PFSK-1 (cell line): Measurements from ENCODE around the gene RBKS.

Source experiments
- POLR2AphosphoS5 ChIP-seq: IDR thresholded peaks from 2 replicates; pipeline ENCODE4 v1.6.1; 2012; ENCODE audit warnings: low read depth, mild to moderate bottlenecking, control low read depth, low read length, moderate library complexity
- REST ChIP-seq, 2 experiments: IDR thresholded peaks; 2 replicates each; pipeline versions ENCODE4 v1.6.1 to v1.8.0; 2011 to 2012; ENCODE audit warnings: low read depth in 2 of 2, low read length in 2 of 2, control low read depth in 1 of 2, inconsistent platforms in 1 of 2, mild to moderate bottlenecking in 1 of 2, moderate library complexity in 1 of 2; ENCODE audit not compliant: insufficient read depth in 1 of 2
- SIN3A ChIP-seq: IDR thresholded peaks from 2 replicates; pipeline ENCODE4 v1.6.1; 2012; ENCODE audit warnings: mild to moderate bottlenecking, low read length, moderate library complexity, borderline replicate concordance; ENCODE audit not compliant: insufficient read depth

GRCh38 chr2:27742571-27742970 is 147.6 kb downstream of the RBKS start:
- TF ChIP-seq SIN3A (no peak), REST (IDR thresholded peaks at IDR 0.05; ENCODE audit: insufficient read depth in 1 of 2, low read depth in 2 of 2, low read length in 2 of 2) (no peak), POLR2AphosphoS5 (no peak)
